HCT116 (cell line): ENCODE measurements around the gene ALDH6A1. TPM values are rescaled to one million over a fixed set of nuclear protein-coding genes. Genes with fewer than 3 reads are reported as not detected.

Source experiments
- ATAC-seq: fragments of 200-7000 bp; cut with Tn5 transposase; 2 replicates; pipeline ENCODE4 v1.9.1; 2020; ENCODE audit warnings: mild to moderate bottlenecking, moderate library complexity
- BruUV-seq: library from RNA; stranded (reverse); fragments of 400-500 nt; replicated peaks from 2 replicates; lab custom pipeline; 2021; lab: Mats Ljungman, UMichigan
- CTCF ChIA-PET: fragments of 300-600 bp; sonication (Branson Sonifier 250); formaldehyde crosslinking; loops from one replicate; lab custom pipeline; 2021; ENCODE audit warnings: antibody characterized with exemption; lab: Charles Lee
- POLR2A ChIA-PET: fragments of 300-600, 350-600 bp; sonication (Branson Sonifier 250); formaldehyde crosslinking; loops from one replicate; lab custom pipeline; 2021; ENCODE audit warnings: antibody characterized with exemption; lab: Charles Lee
- RAD21 ChIA-PET, 2 experiments: fragments of 300-600 bp; sonication (Branson Sonifier 250); formaldehyde crosslinking; loops; one replicate each; lab custom pipeline; 2023; ENCODE audit warnings: low total read pairs in 2 of 2; ENCODE audit not compliant: uncharacterized antibody in 2 of 2, unreplicated experiment in 2 of 2, low non-redundant PET in 1 of 2; lab: Charles Lee
- DNase-seq: peaks from one replicate; pipeline ENCODE4 v3.0.0-alpha.2; 2010; ENCODE audit warnings: low read depth, low spot score
- H2AFZ ChIP-seq: fragments of 200-600 bp; shearing (Covaris generic), sonication (generic); 2 replicates; pipeline ENCODE4 v1.6.1; 2017; ENCODE audit warnings: low read depth, mixed run types, mixed read lengths, antibody characterized with exemption, low read length; ENCODE audit not compliant: poor library complexity, severe bottlenecking
- H3K27ac ChIP-seq: 2 replicates; pipeline ENCODE4 v1.5.1; 2012; ENCODE audit warnings: low read depth, low read length
- H3K27me3 ChIP-seq: fragments of 200-600 bp; sonication (generic); 2 replicates; pipeline ENCODE4 v1.6.1; 2016; ENCODE audit warnings: mixed run types, low read length, mixed read lengths; ENCODE audit not compliant: insufficient read depth
- H3K36me3 ChIP-seq, 2 experiments: fragments of 200-500 bp in 1 of 2; fragments of 200-600 bp in 1 of 2; sonication (Bioruptor generic) in 1 of 2; sonication (generic) in 1 of 2; 2 replicates each; pipeline versions ENCODE4 v1.5.1 to v1.6.1; 2014 to 2016; ENCODE audit warnings: low read length in 2 of 2, inconsistent platforms in 1 of 2, mixed read lengths in 1 of 2, mixed run types in 1 of 2; ENCODE audit not compliant: insufficient read depth in 2 of 2, control insufficient read depth in 1 of 2
- H3K4me1 ChIP-seq, 2 experiments: fragments of 200-600 bp in 1 of 2; sonication (generic) in 1 of 2; 2 replicates each; pipeline versions ENCODE4 v1.5.1 to v1.6.1; 2012 to 2017; ENCODE audit warnings: low read length in 2 of 2, inconsistent platforms in 1 of 2, mild to moderate bottlenecking in 1 of 2, mixed read lengths in 1 of 2, mixed run types in 1 of 2, moderate library complexity in 1 of 2; ENCODE audit not compliant: insufficient read depth in 2 of 2, control insufficient read depth in 1 of 2
- H3K4me2 ChIP-seq: fragments of 200-600 bp; sonication (generic); 2 replicates; pipeline ENCODE4 v1.6.1; 2017; ENCODE audit warnings: mixed run types, low read length, mixed read lengths
- H3K4me3 ChIP-seq, 2 experiments: fragments of 200-600 bp in 1 of 2; sonication (generic) in 1 of 2; replicated peaks in 1 of 2; 2 replicates each; pipeline ENCODE4 v1.5.1; 2011 to 2016; ENCODE audit warnings: low read length in 2 of 2, control low read depth in 1 of 2, low read depth in 1 of 2, mild to moderate bottlenecking in 1 of 2, mixed read lengths in 1 of 2, mixed run types in 1 of 2
- H3K79me2 ChIP-seq: fragments of 200-600 bp; sonication (generic); 2 replicates; pipeline ENCODE4 v1.6.1; 2017; ENCODE audit warnings: mild to moderate bottlenecking, mixed run types, low read length, moderate library complexity, mixed read lengths; ENCODE audit not compliant: insufficient read depth
- H3K9ac ChIP-seq: fragments of 200-600 bp; sonication (generic); 2 replicates; pipeline ENCODE4 v1.6.1; 2016; ENCODE audit warnings: low read length, mixed read lengths
- H3K9me2 ChIP-seq: fragments of 200-600 bp; sonication (generic), shearing (Covaris generic); 2 replicates; pipeline ENCODE4 v1.6.1; 2017; ENCODE audit warnings: mixed run types, mild to moderate bottlenecking, moderate library complexity; ENCODE audit not compliant: insufficient read depth
- H3K9me3 ChIP-seq, 2 experiments: fragments of 200-500 bp in 1 of 2; fragments of 200-600 bp in 1 of 2; sonication (Bioruptor generic) in 1 of 2; sonication (generic) in 1 of 2; 2 replicates each; pipeline ENCODE4 v1.6.1; 2014 to 2017; ENCODE audit warnings: low read length in 2 of 2, mixed read lengths in 2 of 2, inconsistent platforms in 1 of 2, low read depth in 1 of 2, mild to moderate bottlenecking in 1 of 2, mixed run types in 1 of 2, moderate library complexity in 1 of 2; ENCODE audit not compliant: control insufficient read depth in 1 of 2, insufficient read depth in 1 of 2
- H4K20me1 ChIP-seq: fragments of 200-600 bp; sonication (generic), shearing (Covaris generic); 2 replicates; pipeline ENCODE4 v1.6.1; 2017; ENCODE audit warnings: mixed run types, mild to moderate bottlenecking, moderate library complexity; ENCODE audit not compliant: insufficient read depth
- ATF3 ChIP-seq: IDR thresholded peaks from 2 replicates; pipeline ENCODE4 v1.6.1; 2012
- CTCF ChIP-seq, 3 experiments: fragments of 200-600 bp in 1 of 3; sonication (generic) in 1 of 3; IDR thresholded peaks in 2 of 3; conservative IDR thresholded peaks in 1 of 3; 2 replicates each; pipeline ENCODE4 v1.5.1; 2012 to 2017; ENCODE audit warnings: low read depth in 2 of 3, low read length in 2 of 3, antibody characterized with exemption in 1 of 3, borderline replicate concordance in 1 of 3, control low read depth in 1 of 3, mild to moderate bottlenecking in 1 of 3, mixed read lengths in 1 of 3, mixed run types in 1 of 3, moderate library complexity in 1 of 3; ENCODE audit not compliant: insufficient read depth in 1 of 3
- ELF1 ChIP-seq: IDR thresholded peaks from 2 replicates; pipeline ENCODE4 v1.6.1; 2012; ENCODE audit warnings: low read depth, borderline replicate concordance
- EZH2 ChIP-seq: fragments of 200-600 bp; sonication (generic); IDR thresholded peaks from 2 replicates; pipeline ENCODE4 v1.6.1; 2017; ENCODE audit warnings: antibody characterized with exemption, mixed run types
- POLR2AphosphoS5 ChIP-seq: IDR thresholded peaks from 2 replicates; pipeline ENCODE4 v1.6.1; 2011; ENCODE audit warnings: mild to moderate bottlenecking, low read depth, low read length, moderate library complexity
- REST ChIP-seq: IDR thresholded peaks from 2 replicates; pipeline ENCODE4 v1.6.1; 2012; ENCODE audit warnings: low read depth
- SIN3A ChIP-seq: IDR thresholded peaks from 2 replicates; pipeline ENCODE4 v1.6.1; 2012; ENCODE audit warnings: low read depth
- SP1 ChIP-seq: IDR thresholded peaks from 2 replicates; pipeline ENCODE4 v1.6.1; 2012; ENCODE audit warnings: low read depth
- TCF7L2 ChIP-seq: IDR thresholded peaks from 2 replicates; pipeline ENCODE4 v1.7.0; 2011; ENCODE audit warnings: borderline replicate concordance, inconsistent platforms; ENCODE audit not compliant: insufficient read depth, insufficient read length; ENCODE audit errors: extremely low read depth
- YY1 ChIP-seq: IDR thresholded peaks from 2 replicates; pipeline ENCODE4 v1.6.1; 2011; ENCODE audit warnings: low read length, low read depth, moderate library complexity, mild to moderate bottlenecking; ENCODE audit not compliant: insufficient replicate concordance; ENCODE audit errors: extremely low read depth
- ZBTB33 ChIP-seq: IDR thresholded peaks from 2 replicates; pipeline ENCODE4 v1.6.1; 2011; ENCODE audit warnings: mild to moderate bottlenecking, low read length, moderate library complexity; ENCODE audit not compliant: insufficient replicate concordance; ENCODE audit errors: extremely low read depth
- intact Hi-C: fragments of 100-400 bp; cut with micrococcal nuclease; formaldehyde crosslinking; loops from 2 replicates; pipeline ENCODE4 v1.10.0; 2022
- total RNA-seq: library from RNA; stranded (reverse); gene quantifications from one replicate; pipeline ENCODE4 v1.2.1, GENCODE V29; 2021; ENCODE audit not compliant: unreplicated experiment

ALDH6A1 gene
- total RNA-seq, 1 experiment from 2014 or later: 15.6 TPM

- no peak overlapping the region for H3K9ac ChIP-seq
- ATAC-seq (no peak), DNase-seq (no peak)
- no peaks in the 10 kb centered on the region for H3K9me3 ChIP-seq
- no peak overlapping the region for H3K27ac ChIP-seq
- BruUV-seq: no TSS peak
- H4K20me1 ChIP-seq: no peaks in the 10 kb centered on the region
- intact Hi-C loops: no loop called here
- H3K27me3 ChIP-seq: no peaks in the 10 kb centered on the region
- no peak overlapping the region for H3K4me2 ChIP-seq
- RAD21 ChIA-PET: no interaction called here
- H3K4me1 ChIP-seq: no peaks in the 10 kb centered on the region
- no peak overlapping the region for H3K4me3 ChIP-seq
- H3K9me2 ChIP-seq: no peaks in the 10 kb centered on the region
- no peaks in the 10 kb centered on the region for H3K79me2 ChIP-seq
- POLR2A ChIA-PET: no interaction called here
- no peaks in the 10 kb centered on the region for H3K36me3 ChIP-seq
- no peak for TF ChIP-seq YY1
- TF ChIP-seq SIN3A: no peak
- H2AFZ ChIP-seq: no peak overlapping the region
- CTCF ChIA-PET: no interaction called here
Observed at GRCh38 chr14:74029136-74029535, 55.1 kb downstream of the ALDH6A1 start.

GRCh38 chr14:74022346-74022745, 61.9 kb downstream of the ALDH6A1 start:
- Histone ChIP-seq H3K9me2 (no peaks in the 10 kb centered on the region), H3K4me3 (no peak overlapping the region), H4K20me1 (no peaks in the 10 kb centered on the region), H3K79me2 (0 out of 2 replicates have a peak, but pooled peaks cover 4% of the 10 kb centered on the region), H3K27me3 (no peaks in the 10 kb centered on the region), H3K27ac (peak overlapping the region; percentile 58; the same call in 1 of the 2 replicates), H3K4me2 (peak overlapping the region; percentile 62; the same call in 1 of the 2 replicates), H3K4me1 (peaks cover 13 to 31% of the 10 kb centered on the region in 2 experiments), H3K9ac (no peak overlapping the region), H2AFZ (no peak overlapping the region), H3K9me3 (no peaks in the 10 kb centered on the region), H3K36me3 (no peaks in the 10 kb centered on the region)
- ATAC-seq (no peak), DNase-seq (no peak)
- intact Hi-C loops: no loop called here
- no TSS peak for BruUV-seq
- RAD21 ChIA-PET: no interaction called here
- POLR2A ChIA-PET: no interaction called here
- CTCF ChIA-PET: no interaction called here
- TF ChIP-seq SIN3A (no peak), ZBTB33 (no peak), TCF7L2 (no peak), SP1 (no peak), CTCF (IDR thresholded peaks at IDR 0.05 in 2 of 3, conservative IDR thresholded peaks at IDR 0.05 in 1 of 3; ENCODE audit: borderline replicate concordance in 1 of 3, insufficient read depth in 1 of 3, low read depth in 2 of 3, low read length in 2 of 3) (no peak), ATF3 (no peak), ELF1 (no peak), EZH2 (no peak), REST (no peak), POLR2AphosphoS5 (no peak)
